Neuronal stem cell (in vitro differentiated cells): ENCODE measurements around the gene TUBB6.

ENCODE experiments used
- DNase-seq: peaks from one replicate; pipeline ENCODE4 v3.0.0-alpha.2; 2013; ENCODE audit warnings: low spot score
- H2AFZ ChIP-seq: one replicate; pipeline ENCODE4 v1.6.1; 2013; ENCODE audit warnings: mild to moderate bottlenecking, low read length, inconsistent platforms
- H2AK5ac ChIP-seq: 2 replicates; pipeline ENCODE4 v1.6.1; 2013; ENCODE audit warnings: low read depth, mild to moderate bottlenecking, inconsistent platforms, low read length, moderate library complexity, mixed read lengths
- H2BK120ac ChIP-seq: 2 replicates; pipeline ENCODE4 v1.6.1; 2013; ENCODE audit warnings: low read depth, mild to moderate bottlenecking, inconsistent platforms, low read length, moderate library complexity, mixed read lengths
- H2BK12ac ChIP-seq: one replicate; pipeline ENCODE4 v1.6.1; 2013; ENCODE audit warnings: low read length, inconsistent platforms
- H2BK15ac ChIP-seq: 2 replicates; pipeline ENCODE4 v1.6.1; 2013; ENCODE audit warnings: mild to moderate bottlenecking, low read length, inconsistent platforms, mixed read lengths
- H2BK5ac ChIP-seq: one replicate; pipeline ENCODE4 v1.6.1; 2013; ENCODE audit warnings: inconsistent platforms, mild to moderate bottlenecking, low read length, moderate library complexity
- H3K14ac ChIP-seq: one replicate; pipeline ENCODE4 v1.6.1; 2013; ENCODE audit warnings: low read length, inconsistent platforms
- H3K18ac ChIP-seq: 2 replicates; pipeline ENCODE4 v1.6.1; 2013; ENCODE audit warnings: low read length, inconsistent platforms
- H3K23ac ChIP-seq: 2 replicates; pipeline ENCODE4 v1.6.1; 2013; ENCODE audit warnings: low read depth, mild to moderate bottlenecking, mixed read lengths, low read length, inconsistent platforms; ENCODE audit not compliant: poor library complexity
- H3K27ac ChIP-seq: replicated peaks from 3 replicates; pipeline ENCODE4 v1.5.1; 2013; ENCODE audit warnings: low read length, inconsistent platforms
- H3K27me3 ChIP-seq, 3 experiments: 2 replicates each; pipeline ENCODE4 v1.6.1; 2013; ENCODE audit warnings: low read length in 3 of 3, mild to moderate bottlenecking in 2 of 3, inconsistent platforms in 1 of 3, low read depth in 1 of 3, mixed read lengths in 1 of 3, moderate library complexity in 1 of 3; ENCODE audit not compliant: control insufficient read depth in 3 of 3, insufficient read depth in 3 of 3
- H3K36me3 ChIP-seq, 2 donors: replicated peaks in 1 of 2; 2 replicates each; pipeline ENCODE4 v1.6.1; 2013; ENCODE audit warnings: low read length in 2 of 2; ENCODE audit not compliant: control insufficient read depth in 2 of 2, insufficient read depth in 2 of 2
- H3K4ac ChIP-seq: 2 replicates; pipeline ENCODE4 v1.6.1; 2013; ENCODE audit warnings: inconsistent platforms, mild to moderate bottlenecking, low read length, moderate library complexity
- H3K4me1 ChIP-seq, 2 donors: 1 replicate in 1 of 2; 2 replicates in 1 of 2; pipeline ENCODE4 v1.6.1; 2013; ENCODE audit warnings: low read length in 2 of 2, low read depth in 1 of 2; ENCODE audit not compliant: control insufficient read depth in 2 of 2, insufficient read depth in 1 of 2
- H3K4me2 ChIP-seq: one replicate; pipeline ENCODE4 v1.6.1; 2013; ENCODE audit warnings: mild to moderate bottlenecking, low read length, inconsistent platforms; ENCODE audit not compliant: insufficient read depth, poor library complexity, severe bottlenecking
- H3K4me3 ChIP-seq, 2 donors: 2 replicates each; pipeline ENCODE4 v1.5.1; 2013; ENCODE audit warnings: low read length in 2 of 2, mild to moderate bottlenecking in 2 of 2, inconsistent platforms in 1 of 2, moderate library complexity in 1 of 2
- H3K79me1 ChIP-seq: one replicate; pipeline ENCODE4 v1.6.1; 2013; ENCODE audit warnings: low read depth, mild to moderate bottlenecking, inconsistent platforms, low read length, moderate library complexity
- H3K9ac ChIP-seq: one replicate; pipeline ENCODE4 v1.6.1; 2013; ENCODE audit warnings: mild to moderate bottlenecking, low read depth, low read length, inconsistent platforms; ENCODE audit not compliant: poor library complexity
- H3K9me3 ChIP-seq, 2 donors: replicated peaks in 1 of 2; 2 replicates each; pipeline versions ENCODE3 to v1.6.1; 2013; ENCODE audit warnings: low read length in 2 of 2, mild to moderate bottlenecking in 2 of 2, inconsistent platforms in 1 of 2, low read depth in 1 of 2, mixed read lengths in 1 of 2, moderate library complexity in 1 of 2; ENCODE audit not compliant: control insufficient read depth in 2 of 2, insufficient read depth in 1 of 2
- H4K8ac ChIP-seq: one replicate; pipeline ENCODE4 v1.6.1; 2013; ENCODE audit warnings: low read depth, mild to moderate bottlenecking, inconsistent platforms, low read length, moderate library complexity
- H4K91ac ChIP-seq: one replicate; pipeline ENCODE4 v1.6.1; 2013; ENCODE audit warnings: low read length, low read depth, mild to moderate bottlenecking, inconsistent platforms; ENCODE audit not compliant: poor library complexity
- WGBS, 2 donors: extraction: QIAGEN DNeasy Blood & Tissue Kit; methylation state at CpG; one replicate each; pipeline ENCODE4 v1.1.7; 2013; ENCODE audit warnings: missing lambda C conversion rate in 2 of 2, mixed read lengths in 1 of 2; ENCODE audit not compliant: insufficient read length in 2 of 2, insufficient replicate concordance in 1 of 2; ENCODE audit errors: extremely low coverage in 2 of 2; 5-methylcytosine and 5-hydroxymethylcytosine counted together

The TUBB6 gene

DNA sequence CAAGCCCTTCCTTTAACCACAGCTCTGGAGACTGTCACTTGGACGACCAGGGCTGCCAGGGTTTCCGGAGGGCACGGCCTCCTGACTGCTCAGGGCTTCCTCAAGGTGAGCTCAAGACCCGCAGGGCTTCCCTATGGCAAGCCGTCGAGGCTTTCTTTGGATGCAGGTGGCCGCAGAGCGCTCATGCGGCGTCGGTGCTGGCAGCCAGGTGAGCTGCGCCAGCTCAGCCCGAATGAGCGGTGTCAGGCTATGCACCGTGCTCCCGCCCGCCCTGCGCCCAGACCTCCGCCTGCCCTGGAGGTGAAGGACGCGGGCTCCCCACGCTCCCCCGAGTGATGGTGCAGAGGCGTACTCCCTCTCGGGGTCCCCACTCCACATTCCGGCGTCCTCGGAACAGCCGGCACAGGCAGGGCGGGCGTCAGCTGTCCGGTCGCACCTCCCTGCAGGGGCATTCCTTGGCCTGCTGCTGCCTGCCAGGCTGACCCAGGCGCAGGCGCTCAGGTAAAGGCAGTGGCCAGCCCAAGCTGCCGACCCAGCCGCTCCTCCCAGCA lies 20.8 kb upstream of the TUBB6 start:
- H3K9ac ChIP-seq: peak overlapping the region; percentile 53
- H3K36me3 ChIP-seq: no peaks in the 10 kb centered on the region
- peaks cover 7 to 65% (median 24%) of the 10 kb centered on the region in 3 experiments for H3K27me3 ChIP-seq
- H2BK120ac ChIP-seq: no peak overlapping the region
- no peak overlapping the region for H3K27ac ChIP-seq
- peak overlapping the region; percentile 71 for H2BK5ac ChIP-seq
- H2BK12ac ChIP-seq: no peak overlapping the region
- H2AK5ac ChIP-seq: no peak overlapping the region
- peak overlapping the region; percentile 74 for H3K14ac ChIP-seq
- H3K4me3 ChIP-seq: peak overlapping the region in 1 of 2 donors; percentile 75
- H4K8ac ChIP-seq: no peak overlapping the region
- peak overlapping the region; percentile 78 for H2AFZ ChIP-seq
- H3K18ac ChIP-seq: peak overlapping the region; percentile 89
- peak overlapping the region; percentile 40 for H3K23ac ChIP-seq
- peaks cover 18 to 19% of the 10 kb centered on the region in 2 donors for H3K4me1 ChIP-seq
- H4K91ac ChIP-seq: no peak overlapping the region
- no peaks in the 10 kb centered on the region for H3K79me1 ChIP-seq
- WGBS, 2 donors: no CpG with 5 or more reads among the region's 37 CpGs
- peak overlapping the region; percentile 38 for H2BK15ac ChIP-seq
- DNase-seq: no peak
- H3K4ac ChIP-seq: no peak overlapping the region
- H3K9me3 ChIP-seq: no peaks in the 10 kb centered on the region
- H3K4me2 ChIP-seq: peak overlapping the region; percentile 99

DNA sequence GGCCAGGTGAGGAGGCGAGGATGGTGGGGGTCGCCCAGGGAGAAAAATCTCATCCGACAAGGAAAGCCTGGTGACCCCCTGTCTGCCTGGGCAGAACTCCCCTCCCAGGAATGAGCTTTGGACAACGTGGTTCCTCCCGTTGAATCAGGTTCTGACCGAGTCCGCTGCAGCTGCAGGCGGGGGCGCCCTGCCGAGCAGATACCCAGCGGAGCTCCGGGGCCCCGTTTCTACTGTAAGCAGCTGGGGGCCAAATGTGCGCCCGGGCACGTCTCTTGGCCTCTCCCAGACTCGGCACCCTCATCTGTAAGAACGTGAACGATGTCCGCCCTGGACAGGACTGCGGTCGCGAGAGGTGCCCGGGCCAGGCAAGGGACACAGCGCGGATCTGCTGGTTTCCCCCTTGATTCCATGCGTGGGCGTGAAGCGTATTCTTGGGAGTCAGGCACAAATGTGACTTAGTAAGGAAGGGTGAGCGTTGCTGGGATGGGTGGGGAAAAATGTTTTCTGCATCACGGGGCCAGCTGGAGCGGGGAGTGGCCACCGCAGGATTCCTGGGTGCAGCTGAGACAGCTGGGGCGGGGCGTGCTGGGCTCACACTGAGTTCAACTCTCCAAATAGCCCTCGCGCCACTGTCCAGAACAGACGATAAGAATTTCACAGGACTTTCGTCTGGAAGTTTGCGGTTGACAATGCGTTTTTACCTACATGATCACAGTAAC lies 20.2 kb upstream of the TUBB6 start:
- Histone ChIP-seq H2BK5ac (peak overlapping the region; percentile 71), H3K9ac (peak overlapping the region; percentile 79), H3K23ac (peak overlapping the region; percentile 73), H3K18ac (peak overlapping the region; percentile 76), H4K91ac (no peak overlapping the region), H3K4ac (no peak overlapping the region), H3K36me3 (no peaks in the 10 kb centered on the region), H4K8ac (no peak overlapping the region), H3K9me3 (no peaks in the 10 kb centered on the region), H2BK12ac (no peak overlapping the region), H3K14ac (no peak overlapping the region), H2BK15ac (peak overlapping the region; percentile 35), H3K4me2 (peak overlapping the region; percentile 99), H2BK120ac (no peak overlapping the region), H3K27ac (no peak overlapping the region), H2AFZ (peak overlapping the region; percentile 78), H3K27me3 (peaks cover 7 to 65% (median 24%) of the 10 kb centered on the region in 3 experiments), H3K4me1 (peaks cover 12 to 15% of the 10 kb centered on the region in 2 donors), H3K4me3 (peak overlapping the region; percentile 30 to 75), H3K79me1 (no peaks in the 10 kb centered on the region), H2AK5ac (no peak overlapping the region)
- no peak for DNase-seq
- whole genome bisulfite sequencing, 2 donors: no CpG with 5 or more reads among the region's 41 CpGs

GRCh38 chr18:12288403-12288755 lies 19.7 kb upstream of the TUBB6 start:
- H2BK120ac ChIP-seq: no peak overlapping the region
- no peak overlapping the region for H3K9ac ChIP-seq
- no peaks in the 10 kb centered on the region for H3K9me3 ChIP-seq
- H3K79me1 ChIP-seq: no peaks in the 10 kb centered on the region
- no CpG with 5 or more reads among the region's 10 CpGs for WGBS, 2 donors
- DNase-seq: no peak
- no peak overlapping the region for H4K91ac ChIP-seq
- no peak overlapping the region for H3K4ac ChIP-seq
- no peaks in the 10 kb centered on the region for H3K36me3 ChIP-seq
- H3K4me2 ChIP-seq: peak overlapping the region; percentile 99
- H3K14ac ChIP-seq: no peak overlapping the region
- peak overlapping the region; percentile 35 for H2BK15ac ChIP-seq
- H3K27ac ChIP-seq: no peak overlapping the region
- peak overlapping the region; percentile 78 for H2AFZ ChIP-seq
- no peak overlapping the region for H2BK12ac ChIP-seq
- H3K27me3 ChIP-seq: peaks cover 7 to 65% (median 24%) of the 10 kb centered on the region in 3 experiments
- peak overlapping the region; percentile 30 to 75 for H3K4me3 ChIP-seq
- no peak overlapping the region for H3K23ac ChIP-seq
- no peak overlapping the region for H2AK5ac ChIP-seq
- no peak overlapping the region for H4K8ac ChIP-seq
- peaks cover 12 to 15% of the 10 kb centered on the region in 2 donors for H3K4me1 ChIP-seq
- peak overlapping the region; percentile 35 for H3K18ac ChIP-seq
- no peak overlapping the region for H2BK5ac ChIP-seq

- H3K27ac ChIP-seq: no peak overlapping the region
Measured at GRCh38 chr18:12290086-12290485, 18.0 kb upstream of the TUBB6 start.

More at GRCh38 chr18:12290086-12290485, 18.0 kb upstream of the TUBB6 start:
- H2BK15ac ChIP-seq: peak overlapping the region; percentile 49
- no CpG with 5 or more reads among the region's 2 CpGs for WGBS, 2 donors
- H3K4me1 ChIP-seq: peaks cover 12 to 15% of the 10 kb centered on the region in 2 donors
- peak overlapping the region; percentile 58 for H2BK12ac ChIP-seq
- DNase-seq: no peak
- H3K36me3 ChIP-seq: no peaks in the 10 kb centered on the region
- H3K9me3 ChIP-seq: no peaks in the 10 kb centered on the region
- peak overlapping the region; percentile 1 for H4K8ac ChIP-seq
- H2BK5ac ChIP-seq: no peak overlapping the region
- H4K91ac ChIP-seq: no peak overlapping the region
- H3K4me2 ChIP-seq: no peak overlapping the region
- no peak overlapping the region for H2AK5ac ChIP-seq
- no peak overlapping the region for H3K4me3 ChIP-seq
- H3K14ac ChIP-seq: peak overlapping the region; percentile 31
- peaks cover 7 to 63% (median 24%) of the 10 kb centered on the region in 3 experiments for H3K27me3 ChIP-seq
- H2AFZ ChIP-seq: no peak overlapping the region
- H3K18ac ChIP-seq: peak overlapping the region; percentile 66
- H3K4ac ChIP-seq: no peak overlapping the region
- H3K9ac ChIP-seq: no peak overlapping the region
- H2BK120ac ChIP-seq: no peak overlapping the region
- peak overlapping the region; percentile 93 for H3K23ac ChIP-seq
- peaks cover 2% of the 10 kb centered on the region for H3K79me1 ChIP-seq
